NCI-H774 (cell line): ENCODE results near the gene CDKN2D.

ENCODE experiments used
- DNase-seq: peaks from one replicate; lab custom pipeline; 2025; lab: John Stamatoyannopoulos, UW

CDKN2D gene

DNA sequence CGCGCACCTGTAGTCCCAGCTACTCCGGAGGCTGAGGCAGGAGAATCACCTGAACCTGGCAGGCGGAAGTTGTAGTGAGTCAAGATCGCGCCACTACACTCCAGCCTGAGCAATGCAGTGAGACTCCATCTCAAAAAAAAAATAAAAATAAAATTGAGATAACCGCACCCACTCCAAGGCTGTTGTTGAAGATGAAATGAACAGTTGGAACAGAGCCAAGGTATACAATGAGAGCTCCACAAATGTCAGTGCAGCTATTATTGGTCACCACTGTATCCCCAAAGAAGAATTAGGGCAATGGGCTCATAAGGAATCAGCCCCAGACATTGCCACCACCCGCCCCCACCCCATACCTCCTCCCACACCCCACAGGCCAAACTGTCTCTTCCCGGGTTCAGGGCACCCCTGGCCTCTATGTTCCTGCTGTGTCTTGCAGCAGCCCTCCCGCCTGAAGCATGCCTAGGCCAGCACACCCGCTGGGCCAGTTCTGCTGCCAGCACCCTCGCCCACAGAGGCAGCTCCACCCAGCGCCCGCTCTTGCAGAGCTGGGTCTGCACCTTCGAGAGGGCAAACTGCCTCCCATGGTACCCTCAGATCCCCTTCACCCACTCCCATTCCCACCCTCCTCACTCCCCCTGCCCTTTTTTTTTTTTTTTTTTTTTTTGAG, 48.0 kb downstream of the CDKN2D start:
- DNase-seq: no peak

DNA sequence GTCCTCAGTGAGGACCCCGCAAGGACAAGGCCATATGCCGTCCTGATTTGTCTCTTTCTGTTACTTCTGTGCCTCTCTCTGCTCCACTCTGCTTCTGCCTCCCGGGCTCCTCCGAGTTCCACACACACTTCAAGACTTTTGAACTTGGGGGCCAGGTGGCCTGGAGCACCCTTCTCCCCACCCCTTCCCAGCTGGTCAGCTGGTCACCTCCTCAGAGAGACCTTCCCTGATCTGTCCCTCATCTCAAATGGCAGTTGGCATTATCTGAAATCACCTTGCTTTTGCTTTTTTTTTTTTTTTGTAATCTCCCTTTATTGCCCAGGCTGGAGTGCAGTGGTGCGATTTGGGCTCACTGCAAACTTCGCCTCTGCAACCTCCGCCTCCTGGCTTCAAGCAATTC, 49.4 kb downstream of the CDKN2D start:
- DNase-seq: no peak

- no peak for DNase-seq
These were observed 50.1 kb downstream of the CDKN2D start for GRCh38 chr19:10518444-10519361.

- no peak for DNase-seq
These were observed 50.9 kb downstream of the CDKN2D start for GRCh38 chr19:10517760-10518443.

GRCh38 chr19:10517361-10517759, 51.4 kb downstream of the CDKN2D start, which contains the start of gene S1PR5:
Gene S1PR5, minus strand, starts transcription at chr19:10517447. Its CDS starts 2,436 bp downstream, at chr19:10515011.
- DNase-seq: no peak

GRCh38 chr19:10516671-10517286, 52.0 kb downstream of the CDKN2D start:
- no peak for DNase-seq
